Left cardiac atrium (tissue), 4 donors: ENCODE results near the gene HACL1. TPM values are rescaled to one million over a fixed set of nuclear protein-coding genes. Genes with fewer than 3 reads are reported as not detected.
"Not testable (repeated sequence)": the region's sequence is repeated elsewhere in the genome, so short reads cannot be mapped to it uniquely, and the experiment has no call there.

ENCODE experiments used
- ATAC-seq, 2 donors: fragments of 200-7000 bp; cut with Tn5 transposase; one replicate each; pipeline ENCODE4 v1.9.1; 2020; ENCODE audit warnings: mild to moderate bottlenecking in 2 of 2, moderate library complexity in 2 of 2
- DNase-seq: peaks from one replicate; pipeline ENCODE4 v3.0.0-alpha.2; 2020
- intact Hi-C, 2 donors: fragments of 100-400 bp; cut with DNase I; formaldehyde crosslinking; loops; one replicate each; pipeline versions ENCODE4 v1.14.1 to v1.15.1; 2022 to 2023
- total RNA-seq, 2 donors: library from RNA; stranded (reverse); fragmentation: NEBNext Ultra II Directional; extraction: Animal tissue kit (Norgen Biotek cat#: 25700); gene quantifications; one replicate each; pipeline ENCODE4 v1.2.1, GENCODE V29; 2021
- donor health status: DM: no; HTN: yes; CAD: no.
- donor health status: DM: no; HTN: yes; CAD: no; lungs with severe emphysema.
- donor health status: DM: yes; HTN: yes; CAD: no.
- donor health status: Dilated cardiomyopathy.

HACL1 gene
- total RNA-seq, 2 donors from 2014 or later: 11.0 to 13.2 TPM

GRCh38 chr3:15631426-15632211, 30.2 kb upstream of the HACL1 start:
- ATAC-seq (no peak), DNase-seq (no peak)
- intact Hi-C loops: loop anchor here (2.0 to 5.0 kb wide), 2 partner anchors 176 to 179 kb away; no protein-coding TSS in a partner anchor

- intact Hi-C loops: loop anchor here (2.0 to 5.0 kb wide), 2 partner anchors 177 to 180 kb away; no protein-coding TSS in a partner anchor
- DNase-seq: no peak
- peak; percentile 31 to 39 for ATAC-seq
Measured at GRCh38 chr3:15630646-15631350, 29.4 kb upstream of the HACL1 start.

DNA sequence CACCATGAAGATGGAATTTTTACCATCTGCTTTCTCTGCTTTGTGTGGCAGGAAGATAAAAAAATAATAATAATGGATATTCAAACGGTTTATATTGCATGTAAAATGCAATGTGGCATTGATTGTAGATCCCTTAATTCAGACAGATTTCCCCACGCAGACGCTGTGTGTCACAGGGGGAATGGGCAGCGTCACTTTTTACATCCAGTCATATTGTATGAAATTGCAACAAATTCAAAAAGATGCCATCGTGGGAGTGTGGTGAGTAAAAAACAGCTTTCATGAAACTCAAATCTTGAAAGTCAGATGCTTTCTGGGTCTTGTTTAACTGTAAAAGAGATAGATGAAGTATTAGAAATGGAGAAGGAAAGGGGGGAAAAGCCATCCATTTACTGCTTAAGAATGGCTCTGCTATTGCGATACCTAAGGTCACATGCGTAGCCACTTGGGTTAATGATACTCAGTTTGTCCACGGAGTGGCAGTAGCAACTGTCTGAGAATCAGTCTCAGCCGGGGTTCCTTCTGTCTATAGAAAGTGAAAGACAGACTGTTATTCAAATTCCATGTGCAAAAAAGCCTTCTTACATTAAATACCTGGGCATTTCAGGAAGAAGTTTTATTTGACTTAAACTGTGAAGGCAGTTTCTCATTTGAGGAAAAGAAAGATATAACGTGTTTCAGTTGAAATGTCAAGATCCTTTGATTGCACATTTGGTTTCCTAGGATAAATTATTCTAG, 28.7 kb upstream of the HACL1 start:
- DNase-seq (peak; percentile 47), ATAC-seq (peak; percentile 93 to 94)
- intact Hi-C loops: loop anchor here (2.0 to 10.0 kb wide), 3 partner anchors 177 to 615 kb away; no protein-coding TSS in a partner anchor

DNA sequence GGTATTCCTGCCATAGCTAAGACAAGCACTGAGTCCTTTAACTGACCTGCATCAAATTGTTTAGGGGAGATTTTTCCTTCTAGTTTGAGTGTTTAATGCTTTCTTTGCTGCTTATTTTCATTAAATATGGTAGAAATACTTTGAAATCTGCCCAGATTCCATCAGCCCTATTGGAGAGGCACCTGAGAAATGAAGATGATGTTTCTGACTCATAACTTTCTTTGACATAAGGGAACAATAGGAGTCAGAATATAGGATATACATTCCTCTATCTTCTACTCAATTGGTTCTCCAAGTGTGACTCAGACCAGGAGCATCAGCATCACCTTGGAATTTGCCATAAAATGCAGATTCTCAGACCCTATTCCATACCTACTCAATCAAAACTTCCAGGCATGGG, 27.6 kb upstream of the HACL1 start:
- no peak for DNase-seq
- intact Hi-C loops: loop anchor here (10.0 kb wide), 1 partner anchor 616 kb away; no protein-coding TSS in a partner anchor
- no peak for ATAC-seq

GRCh38 chr3:15623535-15624440, 22.4 kb upstream of the HACL1 start:
- ATAC-seq: no peak
- no peak for DNase-seq
- intact Hi-C loops: loop anchor here (10.0 kb wide), 1 partner anchor 621 kb away; no protein-coding TSS in a partner anchor

- not testable (repeated sequence) for ATAC-seq, DNase-seq
- intact Hi-C loops: loop anchor here (10.0 kb wide), 1 partner anchor 625 kb away; no protein-coding TSS in a partner anchor
Measured at GRCh38 chr3:15619659-15620464, 18.5 kb upstream of the HACL1 start.

- intact Hi-C loops: no loop called here
- peak in 1 of 2 donors; percentile 29 for ATAC-seq
- no peak for DNase-seq
Measured at GRCh38 chr3:15616053-15616452, 14.7 kb upstream of the HACL1 start.

DNA sequence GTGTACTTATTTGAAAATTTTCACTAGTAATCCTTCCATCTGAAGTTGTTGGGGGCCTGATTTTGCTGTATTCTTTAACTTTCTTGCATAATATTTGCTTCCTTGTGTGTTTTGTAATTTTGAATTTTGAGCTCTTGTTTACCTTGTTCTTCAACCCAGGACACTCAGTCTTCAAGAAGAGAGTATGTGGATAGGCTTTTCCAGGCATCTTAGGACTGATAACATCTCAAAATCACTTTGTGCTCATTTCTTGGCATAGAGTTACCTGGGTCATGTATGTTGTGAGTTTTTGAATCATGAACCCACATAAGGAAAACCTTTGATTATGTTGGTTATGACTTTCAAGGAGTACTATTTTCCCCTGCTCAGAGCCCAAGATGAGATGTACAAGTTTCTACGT, 13.6 kb upstream of the HACL1 start:
- no peak for ATAC-seq
- no peak for DNase-seq
- intact Hi-C loops: no loop called here

- ATAC-seq: no peak
- DNase-seq: no peak
- intact Hi-C loops: no loop called here
Measured at GRCh38 chr3:15612001-15612400, 10.6 kb upstream of the HACL1 start.

- peak in 1 of 2 donors; percentile 46 for ATAC-seq
- intact Hi-C loops: no loop called here
- no peak for DNase-seq
Measured at GRCh38 chr3:15611018-15611417, 9.6 kb upstream of the HACL1 start.

DNA sequence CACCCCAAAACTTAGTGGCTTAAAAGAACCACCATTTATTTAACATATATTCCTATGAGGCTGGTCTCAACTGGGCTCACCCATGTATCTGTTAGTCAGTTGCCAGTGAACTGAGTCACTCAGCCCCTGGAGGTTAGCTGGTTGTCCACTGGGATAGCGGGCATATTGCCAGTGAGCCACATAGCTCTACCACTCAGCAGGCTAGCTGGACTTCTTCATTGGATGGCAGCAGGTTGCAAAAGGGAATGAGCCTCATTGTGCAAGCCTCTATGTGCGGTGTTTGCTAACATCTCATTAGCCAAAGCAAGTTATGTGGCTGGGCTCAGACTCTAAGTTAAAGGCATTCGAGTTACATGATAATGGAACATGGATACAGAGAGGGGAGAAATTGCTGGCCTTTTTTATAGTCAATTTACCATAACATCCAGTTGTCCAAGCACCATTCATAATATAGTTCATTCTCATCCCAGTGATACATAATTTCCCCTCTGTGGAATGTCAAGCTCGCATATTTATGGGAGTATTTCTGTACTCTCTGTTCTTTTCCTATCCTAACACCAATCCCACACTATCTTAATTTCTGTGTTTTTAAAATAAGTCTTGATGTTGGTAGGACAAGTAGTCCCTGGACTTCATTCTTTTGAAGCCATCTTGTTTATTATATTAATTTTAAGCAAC, 8.9 kb upstream of the HACL1 start:
- ATAC-seq (peak; percentile 38 to 69), DNase-seq (no peak)
- intact Hi-C loops: no loop called here

GRCh38 chr3:15606434-15606891, 5.1 kb upstream of the HACL1 start:
- intact Hi-C loops: no loop called here
- ATAC-seq: no peak
- no peak for DNase-seq

DNA sequence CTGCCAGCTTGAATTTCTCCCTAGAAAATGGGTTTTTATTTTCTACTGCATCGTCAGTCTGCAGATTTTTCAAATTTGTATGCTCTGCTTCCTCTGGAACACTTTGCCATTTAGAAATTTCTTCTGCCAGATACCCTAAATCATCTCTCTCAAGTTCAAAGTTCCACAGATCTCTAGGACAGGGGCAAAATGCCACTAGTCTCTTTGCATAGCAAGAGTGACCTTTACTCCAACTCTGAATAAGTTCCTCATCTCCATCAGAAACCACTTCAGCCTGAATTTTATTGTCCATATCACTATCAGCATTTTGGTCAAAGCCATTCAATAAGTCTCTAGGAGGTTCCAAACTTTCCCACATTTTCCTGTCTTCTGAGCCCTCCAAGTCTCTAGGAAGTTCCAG, 3.2 kb upstream of the HACL1 start:
- ATAC-seq, DNase-seq, intact Hi-C loops: not testable (repeated sequence)

DNA sequence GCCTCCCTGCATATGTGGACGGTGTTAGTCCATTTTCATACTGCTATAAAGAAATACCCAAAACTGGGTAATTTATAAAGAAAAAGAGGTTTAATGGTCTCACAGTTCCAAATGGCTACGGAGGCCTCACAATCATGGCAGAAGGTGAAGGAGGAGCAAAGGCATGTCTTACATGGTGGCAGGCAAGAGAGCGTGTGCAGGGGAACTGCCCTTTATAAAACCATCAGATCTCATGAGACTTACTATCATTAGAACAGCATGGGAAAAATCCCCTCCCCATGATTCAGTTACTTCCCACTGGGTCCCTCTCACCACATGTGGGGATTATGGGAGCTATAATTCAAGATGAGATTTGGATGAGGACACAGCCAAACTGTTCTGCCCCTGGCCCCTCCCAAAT, 1.4 kb upstream of the HACL1 start:
- ATAC-seq, DNase-seq, intact Hi-C loops: not testable (repeated sequence)

DNA sequence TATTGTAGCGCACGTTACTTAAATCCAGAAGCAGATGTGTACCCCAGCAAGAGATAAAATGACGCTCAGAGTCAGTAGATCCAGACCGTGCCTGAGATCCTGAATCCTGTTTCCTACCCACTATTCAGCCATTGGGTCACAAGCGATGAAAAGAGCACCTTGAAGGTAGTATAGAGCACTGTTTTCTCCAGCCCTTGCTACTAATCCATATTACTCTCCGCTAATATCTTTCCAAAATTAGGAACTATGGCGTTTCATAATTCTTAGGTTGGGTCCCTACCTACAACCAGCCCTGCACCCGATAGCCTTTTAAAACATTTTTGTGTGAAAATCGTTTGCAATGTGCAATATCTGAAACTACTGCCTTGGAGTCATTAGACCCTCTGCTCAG, 772 bp upstream of the HACL1 start:
- intact Hi-C loops: no loop called here
- DNase-seq: no peak
- ATAC-seq: peak in 1 of 2 donors; percentile 9

DNA sequence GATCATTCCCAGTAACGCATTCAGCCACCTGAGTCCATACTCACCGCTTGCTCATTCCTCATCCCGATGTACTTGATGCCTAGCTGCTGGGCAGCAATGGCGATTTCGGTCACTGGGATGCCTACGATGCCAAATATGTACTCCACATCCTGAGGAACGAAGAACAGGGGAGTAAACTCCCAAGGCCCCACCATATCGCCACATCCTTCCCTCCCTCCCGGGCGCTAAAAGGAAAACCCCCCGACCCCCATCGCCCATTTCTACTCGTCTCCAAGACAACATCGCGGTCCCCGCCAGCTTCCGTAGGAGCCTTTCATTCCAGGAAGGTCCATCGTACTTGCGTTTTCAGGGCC, 347 bp downstream of the HACL1 start:
- DNase-seq (no peak), ATAC-seq (peak; percentile 9 to 18)
- intact Hi-C loops: no loop called here

- ATAC-seq: no peak
- DNase-seq: no peak
- intact Hi-C loops: no loop called here
Measured at GRCh38 chr3:15595955-15596354, 5.4 kb downstream of the HACL1 start.
